BLaER1 treated with 17β-estradiol and CSF1 and Interleukin-3, amounts not matched to agents 10 nM and 100 nM (cell line): ENCODE measurements around the gene RETN.
A peak's percentile ranks its signal among the peaks of the same experiment; 100 is the strongest.

Source experiments
- H3K27ac ChIP-seq, 11 experiments: shearing (Covaris generic); formaldehyde crosslinking; 2 replicates each; pipeline ENCODE4 v1.8.1; 2022
- H3K27me3 ChIP-seq, 11 experiments: shearing (Covaris generic); formaldehyde crosslinking; 2 replicates each; pipeline ENCODE4 v1.8.1; 2022
- H3K36me3 ChIP-seq, 11 experiments: shearing (Covaris generic); formaldehyde crosslinking; 2 replicates each; pipeline ENCODE4 v1.8.1; 2022
- H3K4me1 ChIP-seq, 10 experiments: shearing (Covaris generic); formaldehyde crosslinking; 2 replicates each; pipeline ENCODE4 v1.8.1; 2022
- H3K4me2 ChIP-seq, 11 experiments: shearing (Covaris generic); formaldehyde crosslinking; 2 replicates each; pipeline ENCODE4 v1.8.1; 2022
- H3K4me3 ChIP-seq, 10 experiments: shearing (Covaris generic); formaldehyde crosslinking; 2 replicates each; pipeline ENCODE4 v1.8.1; 2022
- H3K9ac ChIP-seq, 11 experiments: shearing (Covaris generic); formaldehyde crosslinking; 2 replicates each; pipeline ENCODE4 v1.8.1; 2022
- H3K9me3 ChIP-seq, 11 experiments: shearing (Covaris generic); formaldehyde crosslinking; replicated peaks in 1 of 11; 2 replicates each; pipeline ENCODE4 v1.8.1; 2022
- H4K20me1 ChIP-seq, 11 experiments: shearing (Covaris generic); formaldehyde crosslinking; 2 replicates each; pipeline ENCODE4 v1.8.1; 2022
- Cebpa-rat ChIP-seq, 11 experiments: shearing (Covaris generic); IDR thresholded peaks; 2 replicates each; pipeline ENCODE4 v1.8.1; 2022

RETN gene

DNA sequence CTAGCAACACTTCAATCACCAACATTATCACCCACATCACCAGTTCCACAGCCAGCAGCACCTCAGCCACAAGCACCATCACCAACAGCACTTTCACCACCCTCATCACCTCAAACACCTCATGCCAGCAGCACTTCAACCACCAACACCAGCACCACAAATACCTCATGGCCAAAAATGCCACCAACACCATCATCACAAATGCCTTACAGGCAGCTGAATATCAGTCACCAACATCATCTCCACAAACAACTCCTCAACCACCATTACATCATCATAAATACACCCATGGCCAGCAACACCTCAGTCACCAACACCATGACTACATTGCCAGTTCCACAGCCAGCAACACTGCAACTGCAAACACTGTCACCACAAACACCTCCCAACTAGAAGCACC, 22.6 kb downstream of the RETN start:
- peaks cover 0 to 6% (median 0%) of the 10 kb centered on the region in 11 experiments; a peak in 1 of 22 replicates for H3K36me3 ChIP-seq
- no peak for TF ChIP-seq Cebpa-rat (IDR thresholded peaks at IDR 0.05)
- H3K27ac ChIP-seq: no peak overlapping the region
- no peak overlapping the region for H3K9ac ChIP-seq
- no peak overlapping the region for H3K4me2 ChIP-seq
- H4K20me1 ChIP-seq: peaks cover 0 to 33% (median 11%) of the 10 kb centered on the region in 11 experiments; a peak in 13 of 22 replicates
- H3K4me3 ChIP-seq: no peak overlapping the region
- H3K4me1 ChIP-seq: peaks cover 22 to 33% (median 25%) of the 10 kb centered on the region in 10 experiments
- 0 out of 22 replicates have a peak, but pooled peaks cover 0 to 5% (median 0%) of the 10 kb centered on the region in 11 experiments for H3K27me3 ChIP-seq
- H3K9me3 ChIP-seq: peaks cover 0 to 27% (median 8%) of the 10 kb centered on the region in 11 experiments; a peak in 13 of 22 replicates

DNA sequence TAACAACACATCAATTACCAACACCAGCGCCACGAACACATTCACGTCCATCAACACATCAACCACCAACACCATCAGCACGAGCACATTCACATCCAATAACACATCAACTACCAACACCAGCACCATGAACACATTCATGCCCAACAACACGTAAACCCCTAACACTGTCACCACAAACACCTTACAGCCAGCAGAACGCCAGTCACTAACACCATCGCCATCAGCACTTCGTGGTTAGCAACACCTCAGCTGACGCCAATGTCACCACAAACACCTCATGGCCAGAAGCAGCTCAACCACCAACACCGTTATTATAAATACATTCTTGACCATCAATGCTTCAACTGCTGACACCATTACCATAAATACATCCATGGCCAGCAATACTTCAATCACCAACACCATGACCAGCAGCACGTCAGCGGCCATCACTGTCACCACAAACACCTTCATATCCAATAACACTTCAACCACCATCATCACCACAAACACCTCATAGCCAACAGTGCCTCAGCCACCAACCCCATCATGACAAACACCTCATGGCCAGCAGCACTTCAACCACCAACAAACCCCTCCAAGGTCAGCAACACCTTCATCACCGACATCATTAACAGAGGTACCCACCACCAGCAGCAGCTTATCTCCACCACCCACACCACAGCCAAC, 23.7 kb downstream of the RETN start:
- Histone ChIP-seq H3K4me3 (no peak overlapping the region), H3K27ac (no peak overlapping the region), H3K36me3 (peaks cover 0 to 3% (median 0%) of the 10 kb centered on the region in 11 experiments; a peak in 1 of 22 replicates), H3K4me2 (peak overlapping the region in 1 of 11 experiments; percentile 40; a peak in 1 of 22 replicates), H3K9ac (no peak overlapping the region), H4K20me1 (peaks cover 0 to 23% (median under 1%) of the 10 kb centered on the region in 11 experiments; a peak in 7 of 22 replicates), H3K9me3 (peaks cover 0 to 27% (median 8%) of the 10 kb centered on the region in 11 experiments; a peak in 13 of 22 replicates), H3K27me3 (0 out of 22 replicates have a peak, but pooled peaks cover 0 to 5% (median 0%) of the 10 kb centered on the region in 11 experiments), H3K4me1 (peaks cover 21 to 40% (median 25%) of the 10 kb centered on the region in 10 experiments)
- no peak for TF ChIP-seq Cebpa-rat (IDR thresholded peaks at IDR 0.05)

DNA sequence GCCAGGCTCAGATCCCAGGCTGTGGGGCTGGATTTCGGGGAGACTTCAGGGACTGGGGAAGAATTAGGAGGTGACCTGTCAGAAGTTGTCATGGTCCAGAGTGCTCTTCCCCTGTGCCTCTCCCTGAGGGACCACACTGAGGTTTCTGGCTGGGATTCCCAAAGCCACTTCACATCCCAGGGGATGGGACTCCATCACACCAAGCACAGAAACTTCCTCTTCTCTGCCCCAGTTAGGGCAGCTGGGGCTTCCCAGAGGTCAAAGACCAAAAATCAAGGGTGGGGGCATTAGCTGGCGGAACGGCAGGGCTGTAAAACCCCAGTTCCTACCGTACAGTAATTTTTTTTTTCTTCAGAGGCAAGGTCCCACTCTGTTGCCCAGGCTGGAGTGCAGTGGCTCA, 25.6 kb downstream of the RETN start:
- H3K27me3 ChIP-seq: peaks cover 0 to 10% (median 0%) of the 10 kb centered on the region in 11 experiments; a peak in 3 of 22 replicates
- peaks cover 0 to 27% (median 8%) of the 10 kb centered on the region in 11 experiments; a peak in 13 of 22 replicates for H3K9me3 ChIP-seq
- H3K4me2 ChIP-seq: peak overlapping the region; percentile 67 to 91 (median 80)
- H3K27ac ChIP-seq: peak overlapping the region in 9 of 11 experiments; percentile 2 to 67 (median 50); a peak in 13 of 22 replicates
- peak overlapping the region in 10 of 11 experiments; percentile 6 to 57 (median 36); a peak in 14 of 22 replicates for H3K9ac ChIP-seq
- H3K4me3 ChIP-seq: no peak overlapping the region
- peaks cover 26 to 57% (median 34%) of the 10 kb centered on the region in 10 experiments for H3K4me1 ChIP-seq
- peaks cover 0 to 3% (median 0%) of the 10 kb centered on the region in 11 experiments; a peak in 1 of 22 replicates for H3K36me3 ChIP-seq
- peaks cover 0 to 14% (median 0%) of the 10 kb centered on the region in 11 experiments; a peak in 4 of 22 replicates for H4K20me1 ChIP-seq
- no peak for TF ChIP-seq Cebpa-rat (IDR thresholded peaks at IDR 0.05)

GRCh38 chr19:7697721-7698287, 29.0 kb downstream of the RETN start:
- no peak for TF ChIP-seq Cebpa-rat (IDR thresholded peaks at IDR 0.05)
- peak overlapping the region in 2 of 10 experiments; percentile 39 to 50; a peak in 3 of 20 replicates for H3K4me3 ChIP-seq
- peaks cover 0 to 9% (median 0%) of the 10 kb centered on the region in 11 experiments; a peak in 3 of 22 replicates for H3K27me3 ChIP-seq

GRCh38 chr19:7698583-7698982, 29.7 kb downstream of the RETN start:
- Histone ChIP-seq H3K4me3 (peak overlapping the region in 3 of 10 experiments; percentile 36 to 50 (median 39); a peak in 5 of 20 replicates), H3K27ac (peak overlapping the region in 2 of 11 experiments; percentile 42 to 44; a peak in 2 of 22 replicates), H3K4me2 (peak overlapping the region in 5 of 11 experiments; percentile 37 to 93 (median 68); a peak in 8 of 22 replicates), H3K9ac (peak overlapping the region in 2 of 11 experiments; percentile 63 to 70; a peak in 3 of 22 replicates), H4K20me1 (peaks cover 0 to 13% (median 0%) of the 10 kb centered on the region in 11 experiments; a peak in 3 of 22 replicates), H3K27me3 (peaks cover 0 to 5% (median 0%) of the 10 kb centered on the region in 11 experiments; a peak in 3 of 22 replicates), H3K4me1 (peaks cover 45 to 86% (median 62%) of the 10 kb centered on the region in 10 experiments), H3K36me3 (no peaks in the 10 kb centered on the region), H3K9me3 (no peaks in the 10 kb centered on the region)
- TF ChIP-seq Cebpa-rat (IDR thresholded peaks at IDR 0.05): no peak

More at GRCh38 chr19:7697721-7698287, 29.0 kb downstream of the RETN start:
- Histone ChIP-seq H3K4me2 (peak overlapping the region in 2 of 11 experiments; percentile 91 to 93; a peak in 4 of 22 replicates), H4K20me1 (peaks cover 0 to 13% (median 0%) of the 10 kb centered on the region in 11 experiments; a peak in 3 of 22 replicates), H3K36me3 (no peaks in the 10 kb centered on the region), H3K9ac (no peak overlapping the region), H3K4me1 (peaks cover 43 to 82% (median 57%) of the 10 kb centered on the region in 10 experiments), H3K9me3 (peaks cover 0 to 2% (median 0%) of the 10 kb centered on the region in 11 experiments; a peak in 2 of 22 replicates), H3K27ac (no peak overlapping the region)

DNA sequence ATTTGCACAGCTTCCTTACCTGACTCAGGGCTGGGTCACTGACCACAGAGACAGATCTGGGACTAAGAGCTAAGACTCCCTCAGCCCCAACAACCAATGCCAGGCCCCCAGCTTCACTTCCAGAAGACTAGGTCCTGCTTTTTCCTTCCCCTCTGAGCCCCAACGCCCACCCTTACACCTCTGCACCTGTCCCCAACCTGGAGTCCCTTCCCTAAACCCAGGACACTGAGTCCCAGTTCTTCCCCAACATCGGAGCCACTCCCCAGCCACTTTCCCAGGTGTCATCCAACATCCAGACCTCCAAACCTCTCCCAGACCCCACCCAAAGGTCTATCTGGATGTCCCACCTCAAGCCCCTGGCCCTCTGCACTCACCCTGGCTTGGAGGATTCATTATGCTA, 30.2 kb downstream of the RETN start:
- H3K27ac ChIP-seq: peak overlapping the region in 3 of 11 experiments; percentile 4 to 44 (median 42); a peak in 3 of 22 replicates
- TF ChIP-seq Cebpa-rat (IDR thresholded peaks at IDR 0.05): no peak
- no peaks in the 10 kb centered on the region for H3K36me3 ChIP-seq
- peaks cover 41 to 89% (median 62%) of the 10 kb centered on the region in 10 experiments for H3K4me1 ChIP-seq
- peak overlapping the region in 3 of 10 experiments; percentile 36 to 50 (median 39); a peak in 6 of 20 replicates for H3K4me3 ChIP-seq
- peak overlapping the region in 3 of 11 experiments; percentile 1 to 70 (median 63); a peak in 4 of 22 replicates for H3K9ac ChIP-seq
- peaks cover 0 to 5% (median 0%) of the 10 kb centered on the region in 11 experiments; a peak in 3 of 22 replicates for H3K27me3 ChIP-seq
- no peaks in the 10 kb centered on the region for H3K9me3 ChIP-seq
- peaks cover 0 to 13% (median 0%) of the 10 kb centered on the region in 11 experiments; a peak in 3 of 22 replicates for H4K20me1 ChIP-seq
- H3K4me2 ChIP-seq: peak overlapping the region in 9 of 11 experiments; percentile 1 to 93 (median 37); a peak in 13 of 22 replicates

DNA sequence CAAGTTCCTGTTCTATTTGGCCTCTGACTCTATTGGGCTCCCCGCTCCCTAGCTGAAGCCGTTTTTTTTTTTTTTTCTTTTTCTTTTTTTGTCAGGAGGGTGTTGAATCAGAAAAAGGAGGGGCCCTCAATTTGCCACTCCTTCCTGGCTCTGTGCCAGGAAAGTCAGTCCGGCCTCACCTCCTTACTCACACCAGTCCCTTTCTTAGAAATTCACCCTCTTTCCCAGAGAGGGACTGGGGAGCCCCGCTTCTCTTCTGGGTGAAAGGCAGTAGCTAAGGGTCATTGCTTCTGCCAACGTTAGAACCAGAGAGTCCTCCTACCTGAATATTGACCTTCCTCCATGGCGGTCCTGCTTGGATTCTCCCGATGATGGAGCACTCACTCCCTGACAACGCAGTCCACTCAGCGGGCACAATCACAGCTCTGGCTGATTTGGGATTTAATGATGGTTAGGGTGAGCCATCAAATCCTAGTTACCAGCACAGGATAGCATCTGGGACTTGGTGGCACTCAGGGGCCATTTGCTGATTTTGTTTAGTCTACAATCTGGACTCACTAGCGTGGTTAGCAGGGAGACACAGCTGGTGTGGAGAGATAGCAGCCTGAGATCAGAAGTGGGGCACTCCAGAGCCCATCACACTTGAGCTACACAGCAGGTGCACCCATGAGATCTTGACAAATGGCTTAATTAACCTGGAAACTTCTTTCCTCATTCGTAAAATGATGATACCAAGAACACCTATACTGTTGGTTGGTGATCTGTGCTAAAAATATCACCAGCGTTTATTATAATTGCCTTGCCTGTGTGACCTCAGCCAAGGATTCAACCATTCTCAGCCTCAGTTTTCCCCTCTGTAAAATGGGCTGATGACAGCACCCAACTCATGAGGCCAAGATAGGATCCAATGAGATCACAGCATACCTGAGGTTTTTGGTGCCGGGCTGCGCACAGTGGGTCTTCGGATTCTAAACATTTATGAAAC, 30.9 kb downstream of the RETN start:
- TF ChIP-seq Cebpa-rat (IDR thresholded peaks at IDR 0.05): no peak
- Histone ChIP-seq H3K27ac (peak overlapping the region in 3 of 11 experiments; percentile 4 to 44 (median 42); a peak in 5 of 22 replicates), H3K4me3 (peak overlapping the region in 2 of 10 experiments; percentile 39 to 50; a peak in 3 of 20 replicates), H3K9me3 (no peaks in the 10 kb centered on the region), H3K4me1 (peaks cover 39 to 89% (median 61%) of the 10 kb centered on the region in 10 experiments), H3K36me3 (no peaks in the 10 kb centered on the region), H3K27me3 (peaks cover 0 to 5% (median 0%) of the 10 kb centered on the region in 11 experiments; a peak in 3 of 22 replicates), H3K4me2 (peak overlapping the region in 10 of 11 experiments; percentile 0 to 93 (median 32); a peak in 14 of 22 replicates), H4K20me1 (peaks cover 0 to 7% (median 0%) of the 10 kb centered on the region in 11 experiments; a peak in 3 of 22 replicates), H3K9ac (peak overlapping the region in 3 of 11 experiments; percentile 1 to 70 (median 63); a peak in 3 of 22 replicates)
